RKO (cell line): Measurements from ENCODE around the gene DNMT1.

ENCODE experiments used
- DNase-seq: peaks from one replicate; pipeline ENCODE4 v3.0.0-alpha.2; 2016; ENCODE audit warnings: low spot score

DNMT1 gene

DNA sequence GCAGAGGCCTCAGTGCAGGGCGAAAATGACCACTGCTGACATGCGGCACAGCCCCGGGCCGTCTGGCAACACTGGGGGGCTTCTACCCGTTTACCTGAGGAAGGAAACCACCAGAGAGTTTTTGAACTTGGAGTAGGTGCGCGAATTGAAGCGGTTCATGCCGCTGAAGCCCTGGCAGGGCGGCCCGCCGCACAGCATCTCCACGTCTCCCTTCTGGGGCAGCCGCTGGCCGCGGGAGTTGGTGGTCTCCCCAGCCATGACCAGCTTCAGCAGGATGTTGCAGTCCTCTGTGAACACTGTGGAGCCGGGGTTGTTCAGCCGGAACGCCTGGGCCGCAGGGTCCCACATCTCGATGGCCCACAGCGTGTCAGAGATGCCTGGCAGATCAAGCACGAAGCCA is 54.8 kb downstream of the DNMT1 start:
- no peak for DNase-seq

DNA sequence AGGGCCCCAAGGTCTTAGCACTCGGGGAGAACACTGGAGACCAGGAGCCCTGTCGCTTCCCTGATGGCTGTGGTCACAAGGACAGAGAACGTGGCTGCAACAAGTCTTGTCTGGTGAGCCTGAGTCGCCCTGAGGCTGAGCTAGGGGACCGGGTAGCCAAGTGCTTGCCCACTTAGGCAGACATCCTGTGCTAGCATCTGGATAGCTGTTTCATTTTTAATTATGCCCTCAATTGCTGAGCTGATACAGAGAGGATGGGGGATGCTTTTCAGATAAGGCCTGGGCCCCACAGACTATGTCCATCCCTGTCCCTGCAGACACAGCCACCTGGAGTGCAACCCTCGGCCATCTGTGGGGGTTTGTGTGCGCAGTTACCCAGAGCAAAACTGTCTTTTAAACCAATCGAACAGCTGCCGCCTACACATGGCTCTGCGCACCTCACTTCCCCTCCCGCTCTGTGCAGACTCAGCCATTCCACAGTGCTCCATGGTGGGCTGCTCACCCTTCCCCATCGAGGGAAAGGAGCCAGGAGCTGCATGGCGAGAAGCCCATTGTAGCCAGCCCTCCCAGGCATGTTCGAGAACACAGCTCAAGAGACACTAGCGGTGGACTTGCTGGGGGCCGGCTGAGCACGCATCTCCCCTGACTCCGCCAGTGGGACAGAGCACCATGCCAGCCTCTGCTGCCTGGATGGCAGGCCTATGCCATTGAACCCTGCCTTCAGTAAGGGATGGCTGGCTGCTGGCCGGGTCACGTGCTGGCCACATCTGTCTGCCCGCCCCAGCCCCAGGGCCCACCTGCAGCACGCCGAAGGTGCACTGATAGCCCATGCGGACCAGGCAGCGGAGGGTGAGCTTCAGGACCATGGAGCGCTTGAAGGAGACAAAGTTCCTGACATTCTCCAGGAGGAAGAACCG is 55.6 kb downstream of the DNMT1 start:
- no peak for DNase-seq

DNA sequence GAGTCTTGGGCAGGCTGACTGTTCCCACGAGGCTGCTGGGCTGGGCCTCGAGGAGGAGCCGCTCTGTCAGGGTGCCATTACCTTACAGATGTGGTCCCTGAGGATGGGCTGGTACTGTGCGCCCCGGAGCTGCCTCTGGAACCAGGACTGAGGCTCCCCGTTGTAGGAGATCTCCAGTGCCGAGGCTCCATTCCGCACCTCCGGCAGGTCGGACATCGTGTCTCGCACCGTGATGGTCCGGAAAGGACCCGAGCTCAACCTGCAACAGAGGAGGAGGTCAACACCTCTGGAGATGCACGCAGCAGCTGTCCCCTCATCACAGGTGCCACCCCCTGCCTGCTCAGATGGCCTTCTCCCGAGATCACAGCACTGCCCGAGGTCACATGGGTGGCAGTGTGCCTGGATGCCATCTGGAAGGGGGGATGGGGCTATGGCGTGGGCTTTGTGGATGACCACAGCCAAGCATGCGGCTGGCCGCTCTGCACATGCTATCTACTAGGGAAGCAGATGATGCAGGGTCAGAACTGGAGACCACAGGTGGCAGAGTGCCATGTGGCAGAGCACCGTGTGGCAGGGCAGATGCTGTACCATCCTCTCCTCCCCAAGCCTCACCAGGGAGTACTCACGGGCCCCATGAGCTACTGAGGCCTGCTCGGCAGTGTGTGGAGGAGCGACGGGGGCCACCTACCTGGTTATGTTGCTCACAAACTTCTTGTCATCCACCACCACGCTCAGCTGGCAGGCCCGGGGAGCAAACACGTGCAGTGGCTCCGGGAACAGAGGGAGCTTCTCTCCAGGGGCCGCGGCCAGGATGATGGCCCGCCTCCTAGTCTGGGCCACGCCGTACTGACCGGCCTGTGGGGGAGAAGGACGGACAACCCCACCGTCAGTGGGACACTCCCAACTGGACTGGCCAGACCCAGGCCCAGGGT is 56.7 kb downstream of the DNMT1 start:
- DNase-seq = no peak

DNA sequence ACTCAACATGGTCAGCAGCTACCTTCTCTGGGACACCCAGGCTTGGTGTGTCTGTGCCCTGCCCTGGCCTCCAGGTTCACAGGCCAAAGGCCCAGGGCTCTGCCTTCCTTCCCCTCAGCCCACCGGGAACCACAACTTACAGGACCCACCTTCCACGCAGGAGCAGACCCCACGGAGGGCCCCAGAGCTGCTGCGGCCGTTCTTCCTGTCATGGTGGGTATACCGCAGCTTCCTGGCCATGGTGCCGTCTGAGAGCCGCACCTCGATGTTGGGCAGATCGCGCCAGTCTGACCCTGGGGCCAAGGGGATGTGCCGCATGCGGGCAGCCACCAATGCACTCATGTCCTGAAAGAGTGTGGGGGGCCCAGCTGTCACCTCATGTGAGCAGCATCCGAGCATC is 57.8 kb downstream of the DNMT1 start:
- DNase-seq = no peak

DNA sequence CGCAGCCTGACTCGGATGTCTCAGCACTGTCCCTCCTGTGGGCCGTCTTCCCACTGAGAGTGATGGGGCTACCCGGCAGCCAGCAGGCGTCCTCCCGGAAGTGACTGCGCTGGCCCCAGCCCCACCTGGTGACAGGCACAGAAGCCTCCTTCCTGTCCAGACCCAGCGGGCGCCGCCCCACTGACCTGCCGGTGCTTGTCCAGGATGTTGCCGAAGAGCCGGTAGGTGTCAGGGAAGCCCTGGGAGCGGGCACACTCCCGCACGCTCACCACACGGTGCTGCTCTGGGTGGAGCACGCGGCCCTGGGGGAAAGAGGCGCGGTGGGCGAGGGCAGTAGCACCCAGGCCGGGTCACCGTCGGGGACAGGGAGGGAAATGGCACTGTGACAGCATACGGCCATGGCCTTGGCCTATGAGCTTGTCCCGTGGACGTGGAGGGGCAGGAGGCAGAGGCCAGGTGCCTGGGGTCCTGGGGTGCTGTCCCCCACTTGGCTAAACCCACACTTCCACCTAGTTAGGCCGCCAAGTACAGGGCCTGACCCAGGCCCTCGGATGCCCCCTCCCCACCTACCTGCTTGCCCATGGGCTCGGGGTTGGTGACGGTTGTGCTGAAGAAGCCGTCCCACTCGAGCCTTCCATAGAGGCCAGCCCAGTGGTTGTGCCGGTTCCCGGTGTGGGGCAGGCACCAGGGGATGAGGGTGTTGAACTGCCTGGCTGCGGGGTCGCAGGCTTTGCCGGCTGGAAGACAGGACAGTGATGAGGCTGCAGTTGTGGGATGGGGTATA is 59.0 kb downstream of the DNMT1 start:
- no peak for DNase-seq

DNA sequence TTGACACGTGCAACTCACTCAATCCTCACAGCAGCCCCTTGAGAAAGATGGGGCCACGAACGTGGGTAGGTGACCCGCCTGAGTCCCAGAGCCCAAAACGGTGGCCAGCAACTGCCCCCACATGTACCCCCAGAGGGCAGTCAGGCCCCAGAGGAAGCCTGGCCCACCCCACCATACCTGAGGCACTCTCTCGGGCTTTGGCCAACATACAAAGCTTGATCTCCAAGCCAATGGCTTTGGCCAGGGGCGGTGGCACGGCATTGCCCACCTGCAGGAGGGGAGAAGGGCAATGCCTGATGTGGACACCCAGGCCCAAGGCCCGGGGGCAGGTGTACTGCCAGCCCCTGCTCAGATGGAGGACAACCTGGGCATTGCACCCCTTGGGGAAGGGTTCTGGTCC is 60.7 kb downstream of the DNMT1 start:
- DNase-seq = no peak

DNA sequence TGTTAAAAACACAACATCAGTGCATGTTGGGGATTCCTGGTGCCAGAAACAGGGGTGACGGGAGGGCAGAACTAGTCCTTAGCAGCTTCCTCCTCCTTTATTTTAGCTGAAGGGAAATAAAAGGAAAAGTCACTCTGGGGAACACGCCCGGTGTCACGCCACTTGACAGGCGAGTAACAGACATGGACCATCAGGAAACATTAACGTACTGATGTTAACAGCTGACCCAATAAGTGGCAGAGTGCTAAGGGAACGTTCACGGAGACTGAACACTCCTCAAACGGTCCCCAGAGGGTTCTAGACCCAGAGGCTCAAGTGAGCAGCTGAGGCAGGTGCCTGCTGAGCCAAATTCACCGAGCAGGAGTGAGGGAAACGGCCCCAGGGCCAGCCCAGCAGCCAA is 61.2 kb downstream of the DNMT1 start:
- no peak for DNase-seq

DNA sequence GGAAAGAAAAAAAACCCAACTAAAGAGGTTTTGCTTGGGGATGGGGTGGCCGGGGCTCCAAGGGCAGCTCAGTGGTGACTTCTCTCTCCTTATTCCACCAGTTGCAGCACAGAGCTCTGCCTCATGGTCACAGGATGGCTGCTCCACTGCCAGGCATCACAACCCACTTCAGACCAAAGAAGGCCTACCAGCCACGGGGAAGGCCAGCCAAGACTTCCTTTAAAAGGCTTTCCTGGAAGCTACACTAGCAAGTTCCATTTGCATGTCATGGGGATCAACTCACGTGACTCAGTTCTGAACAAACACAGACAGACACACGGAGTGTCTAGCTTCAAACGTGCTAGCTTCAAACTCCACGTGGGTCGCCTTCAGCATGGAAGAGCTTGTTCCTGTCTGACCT is 61.8 kb downstream of the DNMT1 start:
- no peak for DNase-seq

DNA sequence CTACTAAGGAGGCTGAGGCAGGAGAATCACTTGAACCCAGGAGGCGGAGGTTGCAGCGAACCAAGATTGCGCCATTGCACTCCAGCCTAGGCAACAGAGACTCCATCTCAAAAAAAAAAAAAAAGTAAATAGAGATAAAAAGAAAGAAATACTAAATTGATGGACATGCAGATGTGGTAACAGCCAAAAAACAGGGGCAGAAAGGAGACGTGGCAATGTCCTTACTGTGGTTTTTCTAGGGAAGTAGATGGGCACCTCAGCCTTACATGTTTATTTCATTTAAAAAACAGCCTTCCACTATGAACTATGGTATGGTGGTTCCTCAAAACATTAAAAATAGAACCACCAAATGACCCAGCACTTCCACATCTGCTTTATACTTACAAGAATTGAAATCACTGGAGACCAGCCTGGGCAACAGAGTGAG is 68.5 kb downstream of the DNMT1 start:
- no peak for DNase-seq

DNA sequence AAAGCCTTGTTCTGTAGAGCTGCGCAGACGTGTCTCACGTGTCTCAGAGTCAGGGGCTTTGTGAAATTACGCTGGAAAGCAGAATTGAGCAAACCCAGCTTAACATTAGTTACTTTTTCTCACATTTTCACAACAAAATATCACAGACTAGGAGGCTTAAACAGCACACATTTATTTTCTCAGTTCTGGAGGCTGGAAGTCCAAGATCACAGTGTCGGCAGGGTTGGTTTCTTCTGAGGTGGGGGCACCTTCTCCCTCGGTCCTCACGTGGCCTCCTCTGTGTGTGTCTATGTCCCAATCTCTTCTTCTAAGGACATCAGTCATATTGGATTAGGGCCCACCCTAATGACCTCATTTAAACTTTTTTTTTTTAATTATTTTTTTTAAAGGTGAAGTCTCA is 70.3 kb downstream of the DNMT1 start:
- no peak for DNase-seq

DNA sequence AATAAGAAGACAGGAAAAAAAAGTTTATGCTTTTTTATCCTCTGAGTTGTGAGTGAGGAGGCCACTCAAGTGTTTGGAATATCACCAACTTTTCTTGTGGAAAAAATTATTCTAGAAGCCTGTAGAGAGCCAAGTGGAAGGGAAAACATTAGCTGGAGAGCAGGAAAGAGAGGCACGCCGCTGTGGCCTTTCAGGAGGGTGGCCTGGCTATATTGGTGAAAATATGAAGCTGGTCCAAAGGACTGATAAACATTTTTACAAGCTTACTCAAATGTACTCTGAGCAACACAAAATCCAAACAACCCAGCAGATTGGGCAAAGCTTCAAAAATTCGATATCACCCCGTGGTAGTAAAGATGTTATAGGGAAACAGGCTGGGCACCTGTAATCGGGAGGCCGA is 72.7 kb downstream of the DNMT1 start:
- DNase-seq = no peak

DNA sequence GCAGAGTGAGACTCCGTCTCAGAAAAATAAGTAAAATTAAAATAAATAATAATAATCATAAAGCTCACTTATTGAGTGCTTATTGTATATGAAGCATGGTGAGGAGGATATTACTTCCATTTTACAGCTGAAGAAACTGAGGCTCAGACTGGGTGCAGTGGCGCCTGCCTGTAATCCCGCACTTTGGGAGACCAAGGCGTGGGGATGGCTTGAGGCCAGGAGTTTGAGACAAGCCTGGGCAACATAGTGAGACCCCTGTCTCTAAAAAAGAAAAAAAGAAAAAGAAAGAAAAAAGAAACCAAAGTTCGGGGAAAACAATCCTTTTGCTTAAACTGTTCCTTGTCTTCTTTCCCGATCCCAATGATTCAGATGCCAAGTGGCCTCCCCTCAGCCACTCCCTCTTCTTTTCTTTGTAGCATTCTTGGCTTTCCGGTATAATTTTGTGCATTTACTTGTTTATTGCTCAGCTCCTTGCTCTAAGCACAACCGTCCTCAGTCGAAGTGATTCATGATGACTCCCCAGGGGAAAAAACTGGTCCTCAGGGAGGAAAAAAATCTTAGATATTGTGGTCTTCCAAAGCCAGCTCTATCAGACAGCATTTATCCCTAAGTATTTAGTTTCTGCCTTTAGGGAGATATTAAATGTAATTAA is 74.1 kb downstream of the DNMT1 start:
- DNase-seq = peak; percentile 85

DNA sequence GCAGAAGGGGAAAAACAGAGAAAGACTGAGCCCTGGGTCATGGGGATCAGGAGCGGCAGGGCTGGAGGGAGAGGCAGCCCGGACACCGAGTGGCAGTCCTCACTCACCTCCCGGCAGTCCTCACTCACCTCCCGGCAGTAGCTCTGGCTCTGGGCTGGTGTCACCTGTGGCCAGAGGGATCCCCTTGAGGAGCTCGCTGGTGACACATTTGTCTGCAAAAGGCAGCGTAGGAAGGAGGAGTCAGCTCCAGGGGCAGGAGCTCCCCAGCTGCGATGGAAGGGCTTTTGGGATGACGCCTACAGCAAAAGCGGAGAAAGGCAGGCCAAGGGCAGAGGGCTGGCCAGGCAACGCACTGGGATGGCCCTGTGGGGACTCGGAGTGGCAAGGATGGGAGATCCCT is 75.8 kb downstream of the DNMT1 start:
- peak; percentile 81 for DNase-seq

DNA sequence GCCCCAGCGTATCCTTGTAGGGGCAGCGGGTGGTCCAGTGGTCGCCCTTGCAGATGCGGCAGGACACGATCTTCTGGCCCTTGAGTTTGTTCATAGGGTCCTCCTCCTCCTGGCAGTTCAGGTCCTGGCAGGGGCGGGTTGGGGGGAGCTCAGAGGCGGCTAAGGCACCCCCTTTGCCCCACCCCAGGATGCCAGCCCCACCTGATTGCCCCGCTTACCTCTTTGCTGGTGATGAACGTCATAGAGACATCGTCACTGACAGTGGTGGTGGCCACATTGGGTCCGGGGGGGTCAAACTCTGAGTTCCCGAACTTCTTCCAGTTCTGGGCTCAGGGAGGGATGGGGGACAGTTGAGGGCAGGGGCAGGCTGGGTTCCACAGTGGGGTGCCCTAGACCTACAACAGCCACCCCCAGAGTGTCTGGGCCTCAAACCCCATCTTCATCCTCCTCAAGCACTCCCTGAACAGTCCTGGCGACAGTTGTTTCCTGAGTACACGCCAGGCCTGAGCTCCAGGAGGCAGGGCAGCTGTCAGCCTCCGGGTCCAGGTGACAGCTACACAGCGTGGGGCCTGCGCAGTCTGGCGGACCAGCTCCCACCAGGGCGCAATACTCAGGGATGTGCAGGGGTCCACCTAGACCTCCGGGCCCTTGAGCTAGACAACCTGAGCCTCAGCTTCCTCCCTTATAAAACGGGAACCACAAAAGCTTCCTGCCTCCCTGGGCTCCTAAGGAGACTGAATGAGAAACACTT is 77.7 kb downstream of the DNMT1 start:
- no peak for DNase-seq

DNA sequence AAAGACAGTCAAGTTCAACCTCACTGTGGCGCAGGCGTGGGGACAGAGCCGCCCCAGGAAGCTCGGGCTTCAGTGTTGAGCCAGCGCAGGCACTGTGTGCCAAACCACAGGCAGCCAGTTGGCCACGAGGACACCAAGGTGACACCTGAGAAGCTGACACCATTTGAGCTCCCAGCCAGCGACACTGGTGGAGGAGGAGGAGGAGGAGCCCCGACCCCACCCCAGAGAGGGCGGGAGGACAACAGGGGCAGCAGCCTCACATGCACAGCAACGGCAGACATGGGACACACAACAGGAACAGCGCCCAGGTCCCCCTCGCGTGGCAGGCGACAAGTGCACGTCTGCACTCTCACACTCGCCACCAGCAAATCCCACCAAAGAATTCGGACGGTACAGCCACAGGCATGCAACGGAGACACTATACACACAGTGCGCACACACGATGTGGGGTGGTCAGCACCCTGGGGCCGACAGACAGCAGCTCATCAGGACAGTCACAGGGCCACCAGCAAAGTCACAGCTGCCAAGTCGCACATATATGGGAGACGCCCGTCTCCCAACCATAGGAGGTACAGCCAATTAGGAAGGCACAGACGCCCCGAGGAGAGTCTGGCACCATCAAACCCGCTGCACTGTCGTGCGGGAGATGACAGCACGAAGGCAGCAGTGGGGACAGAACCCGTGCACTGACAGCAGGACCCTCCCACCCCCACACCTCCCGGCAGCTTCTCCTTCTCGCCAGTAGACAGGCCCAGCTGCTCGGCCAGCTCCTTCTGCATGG is 78.5 kb downstream of the DNMT1 start:
- DNase-seq = no peak

DNA sequence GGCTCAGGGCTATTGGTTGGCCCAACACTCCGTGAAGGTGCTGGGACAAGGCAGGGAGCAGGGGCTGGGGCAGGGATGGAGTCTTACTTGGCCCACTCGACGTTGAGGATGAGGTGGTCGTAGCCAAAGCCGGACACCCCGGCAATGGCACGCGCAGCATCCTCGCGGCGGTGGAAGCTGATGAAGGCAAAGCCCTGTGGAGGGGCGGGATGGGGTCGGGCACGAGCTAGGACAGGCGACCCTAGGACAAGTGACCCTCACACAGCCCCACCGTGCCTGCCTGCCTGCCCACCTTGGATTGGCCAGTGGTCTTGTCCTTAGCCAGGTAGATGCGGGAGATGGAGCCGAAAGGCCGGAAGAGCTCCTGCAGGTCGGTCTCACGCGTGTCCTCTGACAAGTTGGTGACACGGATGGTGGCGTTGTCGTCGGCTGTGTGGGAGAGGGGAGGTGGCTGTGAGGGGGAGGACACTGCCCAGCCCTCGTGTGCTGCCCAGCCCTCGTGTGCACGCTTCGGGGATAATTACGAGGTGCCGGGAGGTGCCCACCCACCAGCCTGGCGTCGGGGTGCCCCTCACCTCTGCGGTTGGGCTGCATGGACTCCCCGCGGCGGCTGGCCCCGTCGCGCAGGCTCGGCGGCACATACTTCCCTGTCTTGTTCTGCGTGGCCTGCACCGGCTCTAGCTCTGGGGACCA is 79.2 kb downstream of the DNMT1 start:
- no peak for DNase-seq

DNA sequence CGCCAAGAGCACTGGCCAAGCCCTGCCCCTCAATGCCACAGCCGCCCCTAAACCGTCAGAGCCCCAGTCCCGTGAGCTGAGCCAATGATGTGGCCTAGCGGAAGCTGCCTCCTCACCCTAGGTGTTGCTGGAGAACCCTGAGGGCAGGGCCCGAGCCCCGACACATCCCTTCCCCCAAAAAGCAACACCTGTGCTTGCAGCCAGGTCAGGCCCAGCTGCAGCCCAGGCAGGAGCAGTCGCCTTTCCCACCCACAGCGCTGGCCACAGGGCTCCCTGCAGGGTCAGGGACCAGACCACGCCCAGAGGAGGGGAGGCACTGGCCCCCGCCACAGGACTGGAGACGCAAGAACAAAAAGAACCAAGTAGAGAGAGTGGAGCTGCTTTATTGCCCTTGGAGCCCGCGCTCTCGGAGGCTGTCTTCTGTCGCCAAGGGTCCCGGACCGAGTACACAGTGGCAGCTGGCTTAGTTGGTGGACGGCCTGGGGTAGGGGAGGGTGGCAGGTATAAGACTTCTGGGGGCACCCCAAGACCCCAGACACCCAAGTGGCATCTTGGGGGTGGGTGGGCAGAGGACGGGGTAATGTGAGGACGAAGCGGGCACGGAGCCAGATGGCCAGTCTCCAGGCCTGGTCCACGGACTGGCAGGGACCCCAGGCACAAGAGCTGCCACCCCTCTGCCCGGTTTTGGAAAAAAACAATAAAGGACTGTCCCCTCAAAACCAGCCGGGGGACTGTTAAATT is 79.9 kb downstream of the DNMT1 start:
- peak; percentile 34 for DNase-seq

DNA sequence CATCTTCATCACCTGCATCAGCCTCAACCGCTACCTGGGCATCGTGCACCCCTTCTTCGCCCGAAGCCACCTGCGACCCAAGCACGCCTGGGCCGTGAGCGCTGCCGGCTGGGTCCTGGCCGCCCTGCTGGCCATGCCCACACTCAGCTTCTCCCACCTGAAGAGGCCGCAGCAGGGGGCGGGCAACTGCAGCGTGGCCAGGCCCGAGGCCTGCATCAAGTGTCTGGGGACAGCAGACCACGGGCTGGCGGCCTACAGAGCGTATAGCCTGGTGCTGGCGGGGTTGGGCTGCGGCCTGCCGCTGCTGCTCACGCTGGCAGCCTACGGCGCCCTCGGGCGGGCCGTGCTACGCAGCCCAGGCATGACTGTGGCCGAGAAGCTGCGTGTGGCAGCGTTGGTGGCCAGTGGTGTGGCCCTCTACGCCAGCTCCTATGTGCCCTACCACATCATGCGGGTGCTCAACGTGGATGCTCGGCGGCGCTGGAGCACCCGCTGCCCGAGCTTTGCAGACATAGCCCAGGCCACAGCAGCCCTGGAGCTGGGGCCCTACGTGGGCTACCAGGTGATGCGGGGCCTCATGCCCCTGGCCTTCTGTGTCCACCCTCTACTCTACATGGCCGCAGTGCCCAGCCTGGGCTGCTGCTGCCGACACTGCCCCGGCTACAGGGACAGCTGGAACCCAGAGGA is 80.6 kb downstream of the DNMT1 start:
- DNase-seq = no peak
